Ascending aorta (tissue), 2 donors: Measurements from ENCODE around the gene BRD3OS. TPM values are rescaled to one million over a fixed set of nuclear protein-coding genes. Genes with fewer than 3 reads are reported as not detected.

Source experiments
- DNase-seq, 2 donors: peaks; one replicate each; pipeline ENCODE4 v3.0.0-alpha.2; 2019; ENCODE audit warnings: low spot score in 2 of 2
- H3K27ac ChIP-seq, 2 donors: fragments of 200-600 bp; sonication (generic); one replicate each; pipeline ENCODE4 v1.5.1; 2016 to 2017; ENCODE audit warnings: mild to moderate bottlenecking in 1 of 2
- H3K27me3 ChIP-seq: fragments of 200-600 bp; sonication (generic); one replicate; pipeline ENCODE4 v1.5.1; 2017
- H3K36me3 ChIP-seq, 2 donors: fragments of 200-600 bp; sonication (generic); one replicate each; pipeline ENCODE4 v1.5.1; 2016
- H3K4me1 ChIP-seq, 2 donors: fragments of 200-600 bp; sonication (generic); one replicate each; pipeline ENCODE4 v1.5.1; 2016 to 2017; ENCODE audit warnings: mild to moderate bottlenecking in 1 of 2
- H3K4me3 ChIP-seq, 2 donors: fragments of 200-600 bp; sonication (generic); one replicate each; pipeline ENCODE4 v1.5.1; 2016 to 2017; ENCODE audit warnings: mild to moderate bottlenecking in 1 of 2
- H3K9me3 ChIP-seq, 2 donors: fragments of 200-600 bp; sonication (generic); one replicate each; pipeline ENCODE4 v1.5.1; 2016
- intact Hi-C: fragments of 100-400 bp; cut with DNase I; formaldehyde crosslinking; loops from one replicate; pipeline ENCODE4 v1.15.1; 2023
- total RNA-seq: library from RNA; depleted of rRNA; stranded (reverse); fragments of >200 nt; gene quantifications from one replicate; pipeline ENCODE4 v1.1.0, GENCODE V29; 2016
- TF ChIP-seq, protein P1 (sequence below), 3 experiments: fragments of 200-600 bp in 2 of 3; fragments of 450-650 bp in 1 of 3; sonication (generic) in 2 of 3; IDR thresholded peaks; one replicate each; pipeline ENCODE4 v1.5.1; 2016 to 2019; ENCODE audit warnings: antibody characterized with exemption in 3 of 3, mild to moderate bottlenecking in 1 of 3, moderate library complexity in 1 of 3

The BRD3OS gene
- total RNA-seq, 1 donor from 2014 or later, result 15.9 TPM

DNA sequence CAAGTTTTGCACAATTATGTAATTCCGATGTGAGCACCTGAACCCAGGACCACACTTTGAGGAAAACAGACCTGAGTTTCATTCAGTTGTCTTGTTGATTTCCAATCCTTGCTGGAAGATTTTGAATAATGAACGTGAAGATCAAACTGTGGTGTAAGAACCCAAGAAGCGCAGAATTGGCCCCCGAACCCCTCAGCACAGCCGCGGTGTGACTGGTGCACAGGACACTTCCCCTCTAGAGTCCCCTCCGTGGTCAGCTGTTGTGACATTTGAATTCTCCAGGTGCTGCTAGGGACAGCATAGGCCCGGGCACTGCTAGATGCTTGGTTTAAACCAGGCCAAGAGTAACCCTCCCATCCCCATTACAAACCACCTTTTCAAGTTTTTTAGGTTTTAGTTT lies 1.7 kb downstream of the BRD3OS start:
- DNase-seq, result no peak
- peaks cover 0 to 3% of the 10 kb centered on the region in 2 donors for H3K4me1 ChIP-seq
- intact Hi-C loops, result loop anchor here (5.0 to 10.0 kb wide), 3 partner anchors 300 to 1082 kb away; partner anchors contain the start of genes RXRA, STKLD1, SURF4 and TSC1
- TF ChIP-seq, protein P1, sequence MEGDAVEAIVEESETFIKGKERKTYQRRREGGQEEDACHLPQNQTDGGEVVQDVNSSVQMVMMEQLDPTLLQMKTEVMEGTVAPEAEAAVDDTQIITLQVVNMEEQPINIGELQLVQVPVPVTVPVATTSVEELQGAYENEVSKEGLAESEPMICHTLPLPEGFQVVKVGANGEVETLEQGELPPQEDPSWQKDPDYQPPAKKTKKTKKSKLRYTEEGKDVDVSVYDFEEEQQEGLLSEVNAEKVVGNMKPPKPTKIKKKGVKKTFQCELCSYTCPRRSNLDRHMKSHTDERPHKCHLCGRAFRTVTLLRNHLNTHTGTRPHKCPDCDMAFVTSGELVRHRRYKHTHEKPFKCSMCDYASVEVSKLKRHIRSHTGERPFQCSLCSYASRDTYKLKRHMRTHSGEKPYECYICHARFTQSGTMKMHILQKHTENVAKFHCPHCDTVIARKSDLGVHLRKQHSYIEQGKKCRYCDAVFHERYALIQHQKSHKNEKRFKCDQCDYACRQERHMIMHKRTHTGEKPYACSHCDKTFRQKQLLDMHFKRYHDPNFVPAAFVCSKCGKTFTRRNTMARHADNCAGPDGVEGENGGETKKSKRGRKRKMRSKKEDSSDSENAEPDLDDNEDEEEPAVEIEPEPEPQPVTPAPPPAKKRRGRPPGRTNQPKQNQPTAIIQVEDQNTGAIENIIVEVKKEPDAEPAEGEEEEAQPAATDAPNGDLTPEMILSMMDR (IDR thresholded peaks at IDR 0.05), result no peak
- no peaks in the 10 kb centered on the region for H3K27me3 ChIP-seq
- no peak overlapping the region for H3K27ac ChIP-seq
- peaks cover 17 to 31% of the 10 kb centered on the region in 2 donors for H3K36me3 ChIP-seq
- no peaks in the 10 kb centered on the region for H3K9me3 ChIP-seq
- H3K4me3 ChIP-seq, result no peak overlapping the region

DNA sequence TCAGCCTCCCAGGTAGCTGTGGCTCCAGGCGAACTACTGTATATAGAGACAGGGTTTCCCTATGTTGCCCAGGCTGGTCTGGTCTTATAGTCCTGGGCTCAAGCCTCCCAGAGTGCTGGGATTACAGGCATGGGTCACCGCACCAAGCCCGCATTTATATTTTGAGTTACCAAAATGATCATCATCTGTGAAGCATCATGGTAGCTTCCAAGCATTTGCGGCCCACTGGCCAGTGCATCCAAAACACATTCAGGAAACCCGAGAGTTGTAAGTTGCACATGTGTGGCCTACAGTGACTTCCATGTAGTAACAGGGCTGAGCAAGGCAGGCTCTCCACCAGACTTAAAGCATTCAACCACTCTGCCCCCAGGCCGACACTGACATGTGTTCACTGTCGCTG lies 2.3 kb downstream of the BRD3OS start:
- Histone ChIP-seq H3K27me3 (no peaks in the 10 kb centered on the region), H3K36me3 (peaks cover 23 to 34% of the 10 kb centered on the region in 2 donors), H3K27ac (no peak overlapping the region), H3K4me3 (no peak overlapping the region), H3K9me3 (no peaks in the 10 kb centered on the region), H3K4me1 (peaks cover 0 to 3% of the 10 kb centered on the region in 2 donors)
- DNase-seq, result no peak
- TF ChIP-seq, protein P1 (IDR thresholded peaks at IDR 0.05), result no peak
- intact Hi-C loops, result loop anchor here (5.0 to 10.0 kb wide), 3 partner anchors 300 to 1083 kb away; partner anchors contain the start of genes RXRA, STKLD1, SURF4 and TSC1

DNA sequence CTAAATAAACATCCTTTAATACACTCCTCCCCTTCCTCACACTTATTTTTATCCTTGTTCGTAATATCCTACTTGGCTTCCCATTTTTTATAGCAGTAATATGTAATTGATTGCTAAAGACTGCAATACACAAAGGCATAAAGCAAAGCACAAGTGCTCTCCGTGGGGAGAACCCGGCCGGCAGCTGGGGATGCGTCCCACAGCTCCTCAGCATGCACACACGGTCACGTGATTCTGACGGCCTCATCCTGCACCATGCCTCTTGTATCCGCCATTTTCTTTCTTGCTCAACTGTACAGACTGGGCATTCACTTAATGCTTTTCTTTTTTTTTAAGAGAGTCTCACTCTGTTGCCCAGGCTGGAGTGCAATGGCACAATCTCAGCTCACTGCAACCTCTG lies 2.8 kb downstream of the BRD3OS start:
- no peak overlapping the region for H3K4me3 ChIP-seq
- H3K27ac ChIP-seq, result no peak overlapping the region
- H3K9me3 ChIP-seq, result no peaks in the 10 kb centered on the region
- H3K36me3 ChIP-seq, result peaks cover 28 to 39% of the 10 kb centered on the region in 2 donors
- H3K4me1 ChIP-seq, result peaks cover 0 to 3% of the 10 kb centered on the region in 2 donors
- TF ChIP-seq, protein P1 (IDR thresholded peaks at IDR 0.05), result no peak
- no peak for DNase-seq
- intact Hi-C loops, result loop anchor here (5.0 to 10.0 kb wide), 3 partner anchors 299 to 1083 kb away; partner anchors contain the start of genes RXRA, STKLD1, SURF4 and TSC1
- H3K27me3 ChIP-seq, result no peaks in the 10 kb centered on the region

GRCh38 chr9:134028575-134029247 lies 3.4 kb downstream of the BRD3OS start:
- H3K27ac ChIP-seq, result no peak overlapping the region
- intact Hi-C loops, result loop anchor here (5.0 to 10.0 kb wide), 3 partner anchors 299 to 1084 kb away; partner anchors contain the start of genes RXRA, STKLD1, SURF4 and TSC1
- TF ChIP-seq, protein P1 (IDR thresholded peaks at IDR 0.05), result no peak
- no peak for DNase-seq
- peaks cover 35 to 46% of the 10 kb centered on the region in 2 donors for H3K36me3 ChIP-seq
- H3K4me1 ChIP-seq, result peaks cover 0 to 3% of the 10 kb centered on the region in 2 donors
- H3K4me3 ChIP-seq, result no peak overlapping the region
- H3K9me3 ChIP-seq, result no peaks in the 10 kb centered on the region
- H3K27me3 ChIP-seq, result no peaks in the 10 kb centered on the region

GRCh38 chr9:134029248-134030226 lies 4.3 kb downstream of the BRD3OS start:
- H3K9me3 ChIP-seq, result no peaks in the 10 kb centered on the region
- H3K27me3 ChIP-seq, result no peaks in the 10 kb centered on the region
- no peak overlapping the region for H3K4me3 ChIP-seq
- H3K4me1 ChIP-seq, result peaks cover 0 to 3% of the 10 kb centered on the region in 2 donors
- intact Hi-C loops, result loop anchor here (5.0 to 10.0 kb wide), 3 partner anchors 298 to 1085 kb away; partner anchors contain the start of genes RXRA, STKLD1, SURF4 and TSC1
- no peak overlapping the region for H3K27ac ChIP-seq
- H3K36me3 ChIP-seq, result peaks cover 43 to 54% of the 10 kb centered on the region in 2 donors
- TF ChIP-seq, protein P1 (IDR thresholded peaks at IDR 0.05), result no peak
- DNase-seq, result no peak
